ENCODE data around the gene WASHC1.
"Not testable (repeated sequence)": the region's sequence is repeated elsewhere in the genome, so short reads cannot be mapped to it uniquely, and the experiment has no call there.

DNA sequence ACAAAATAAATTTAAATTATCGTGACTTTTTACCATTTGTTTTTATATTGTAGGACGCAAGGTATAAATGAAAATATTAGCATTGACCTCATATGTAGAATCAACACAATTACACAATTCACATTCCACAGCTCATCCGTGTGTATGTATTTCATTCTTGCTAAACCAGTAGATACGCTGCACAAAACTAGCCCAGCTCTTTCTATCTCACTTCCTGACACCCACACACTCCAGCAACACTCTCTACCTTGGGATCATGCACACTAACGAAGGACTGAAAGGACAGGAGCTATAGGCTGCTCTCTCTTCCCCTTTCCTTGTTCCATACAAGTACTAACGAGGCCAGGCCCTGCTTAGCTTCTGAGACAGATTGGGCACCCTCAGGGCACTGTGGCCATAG, 16.9 kb upstream of the WASHC1 start:
- not testable (repeated sequence) for TF ChIP-seq EZH2 (IDR thresholded peaks at IDR 0.05; ENCODE audit: borderline replicate concordance, insufficient read depth, low read depth, low read length, poor library complexity, severe bottlenecking)
- TF ChIP-seq, protein P1, sequence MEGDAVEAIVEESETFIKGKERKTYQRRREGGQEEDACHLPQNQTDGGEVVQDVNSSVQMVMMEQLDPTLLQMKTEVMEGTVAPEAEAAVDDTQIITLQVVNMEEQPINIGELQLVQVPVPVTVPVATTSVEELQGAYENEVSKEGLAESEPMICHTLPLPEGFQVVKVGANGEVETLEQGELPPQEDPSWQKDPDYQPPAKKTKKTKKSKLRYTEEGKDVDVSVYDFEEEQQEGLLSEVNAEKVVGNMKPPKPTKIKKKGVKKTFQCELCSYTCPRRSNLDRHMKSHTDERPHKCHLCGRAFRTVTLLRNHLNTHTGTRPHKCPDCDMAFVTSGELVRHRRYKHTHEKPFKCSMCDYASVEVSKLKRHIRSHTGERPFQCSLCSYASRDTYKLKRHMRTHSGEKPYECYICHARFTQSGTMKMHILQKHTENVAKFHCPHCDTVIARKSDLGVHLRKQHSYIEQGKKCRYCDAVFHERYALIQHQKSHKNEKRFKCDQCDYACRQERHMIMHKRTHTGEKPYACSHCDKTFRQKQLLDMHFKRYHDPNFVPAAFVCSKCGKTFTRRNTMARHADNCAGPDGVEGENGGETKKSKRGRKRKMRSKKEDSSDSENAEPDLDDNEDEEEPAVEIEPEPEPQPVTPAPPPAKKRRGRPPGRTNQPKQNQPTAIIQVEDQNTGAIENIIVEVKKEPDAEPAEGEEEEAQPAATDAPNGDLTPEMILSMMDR (IDR thresholded peaks at IDR 0.05) = not testable (repeated sequence)

Data from B cell (primary cell).